HUES48 (cell line): ENCODE measurements around the gene ITGB5.
A peak's percentile ranks its signal among the peaks of the same experiment; 100 is the strongest.

Experiments used
- H3K27ac ChIP-seq: one replicate; pipeline ENCODE4 v1.7.0; 2013; ENCODE audit warnings: low read depth, low read length, inconsistent platforms
- H3K27me3 ChIP-seq: 2 replicates; pipeline ENCODE4 v1.6.1; 2013; ENCODE audit warnings: mild to moderate bottlenecking, low read length; ENCODE audit not compliant: control insufficient read depth, insufficient read depth
- H3K36me3 ChIP-seq: 2 replicates; pipeline ENCODE4 v1.6.1; 2013; ENCODE audit warnings: low read length; ENCODE audit not compliant: control insufficient read depth, insufficient read depth
- H3K4me1 ChIP-seq: 2 replicates; pipeline ENCODE4 v1.6.1; 2013; ENCODE audit warnings: mild to moderate bottlenecking, low read length; ENCODE audit not compliant: control insufficient read depth, insufficient read depth
- H3K4me3 ChIP-seq: 2 replicates; pipeline ENCODE4 v1.5.1; 2013; ENCODE audit warnings: mild to moderate bottlenecking, low read depth, low read length
- H3K9ac ChIP-seq: 2 replicates; pipeline ENCODE4 v1.6.1; 2013; ENCODE audit warnings: mild to moderate bottlenecking, low read depth, low read length, moderate library complexity
- H3K9me3 ChIP-seq: 2 replicates; pipeline ENCODE4 v1.6.1; 2013; ENCODE audit warnings: low read length; ENCODE audit not compliant: control insufficient read depth, insufficient read depth

The ITGB5 gene

GRCh38 chr3:124881976-124882697 lies 5.0 kb downstream of the ITGB5 start:
- Histone ChIP-seq H3K9ac (no peak overlapping the region), H3K27me3 (no peaks in the 10 kb centered on the region), H3K4me3 (no peak overlapping the region), H3K9me3 (no peaks in the 10 kb centered on the region), H3K36me3 (peaks cover 8% of the 10 kb centered on the region; the same call in 1 of the 2 replicates), H3K27ac (peak overlapping the region; percentile 81), H3K4me1 (peaks cover 52% of the 10 kb centered on the region)

- Histone ChIP-seq H3K36me3 (peaks cover 8% of the 10 kb centered on the region; the same call in 1 of the 2 replicates), H3K9me3 (no peaks in the 10 kb centered on the region), H3K4me1 (peaks cover 40% of the 10 kb centered on the region), H3K4me3 (no peak overlapping the region), H3K9ac (no peak overlapping the region), H3K27me3 (no peaks in the 10 kb centered on the region), H3K27ac (no peak overlapping the region)
Observed at GRCh38 chr3:124879337-124879680, 7.9 kb downstream of the ITGB5 start.

GRCh38 chr3:124878561-124879336 lies 8.4 kb downstream of the ITGB5 start:
- no peaks in the 10 kb centered on the region for H3K9me3 ChIP-seq
- H3K9ac ChIP-seq = no peak overlapping the region
- peaks cover 8% of the 10 kb centered on the region; the same call in 1 of the 2 replicates for H3K36me3 ChIP-seq
- H3K27ac ChIP-seq = no peak overlapping the region
- H3K27me3 ChIP-seq = no peaks in the 10 kb centered on the region
- H3K4me3 ChIP-seq = no peak overlapping the region
- H3K4me1 ChIP-seq = peaks cover 40% of the 10 kb centered on the region

- Histone ChIP-seq H3K4me1 (peaks cover 38% of the 10 kb centered on the region), H3K27ac (no peak overlapping the region), H3K9ac (no peak overlapping the region), H3K9me3 (no peaks in the 10 kb centered on the region), H3K27me3 (no peaks in the 10 kb centered on the region), H3K36me3 (peaks cover 16% of the 10 kb centered on the region), H3K4me3 (no peak overlapping the region)
Observed at GRCh38 chr3:124877674-124878073, 9.5 kb downstream of the ITGB5 start.

- peaks cover 33% of the 10 kb centered on the region for H3K4me1 ChIP-seq
- no peaks in the 10 kb centered on the region for H3K27me3 ChIP-seq
- no peaks in the 10 kb centered on the region for H3K9me3 ChIP-seq
- H3K9ac ChIP-seq = no peak overlapping the region
- H3K4me3 ChIP-seq = no peak overlapping the region
- H3K36me3 ChIP-seq = peaks cover 28% of the 10 kb centered on the region
- H3K27ac ChIP-seq = peak overlapping the region; percentile 26
Observed at GRCh38 chr3:124876401-124876878, 10.7 kb downstream of the ITGB5 start.

GRCh38 chr3:124873226-124873625 lies 13.9 kb downstream of the ITGB5 start:
- Histone ChIP-seq H3K27me3 (no peaks in the 10 kb centered on the region), H3K4me3 (no peak overlapping the region), H3K4me1 (peaks cover 20% of the 10 kb centered on the region), H3K9ac (no peak overlapping the region), H3K27ac (peak overlapping the region; percentile 32), H3K36me3 (peaks cover 43% of the 10 kb centered on the region), H3K9me3 (no peaks in the 10 kb centered on the region)

- Histone ChIP-seq H3K36me3 (peaks cover 60% of the 10 kb centered on the region), H3K27me3 (no peaks in the 10 kb centered on the region), H3K9me3 (no peaks in the 10 kb centered on the region), H3K9ac (no peak overlapping the region), H3K27ac (no peak overlapping the region), H3K4me3 (no peak overlapping the region), H3K4me1 (no peaks in the 10 kb centered on the region)
Observed at GRCh38 chr3:124867511-124867910, 19.7 kb downstream of the ITGB5 start.

- no peak overlapping the region for H3K4me3 ChIP-seq
- no peaks in the 10 kb centered on the region for H3K9me3 ChIP-seq
- H3K4me1 ChIP-seq = no peaks in the 10 kb centered on the region
- no peak overlapping the region for H3K9ac ChIP-seq
- peaks cover 40% of the 10 kb centered on the region for H3K36me3 ChIP-seq
- no peaks in the 10 kb centered on the region for H3K27me3 ChIP-seq
- H3K27ac ChIP-seq = no peak overlapping the region
Observed at GRCh38 chr3:124862006-124862405, 25.2 kb downstream of the ITGB5 start.

GRCh38 chr3:124861041-124861440 lies 26.1 kb downstream of the ITGB5 start:
- H3K9me3 ChIP-seq = no peaks in the 10 kb centered on the region
- no peaks in the 10 kb centered on the region for H3K27me3 ChIP-seq
- H3K4me3 ChIP-seq = no peak overlapping the region
- H3K4me1 ChIP-seq = no peaks in the 10 kb centered on the region
- peaks cover 41% of the 10 kb centered on the region for H3K36me3 ChIP-seq
- H3K9ac ChIP-seq = no peak overlapping the region
- no peak overlapping the region for H3K27ac ChIP-seq

- H3K4me1 ChIP-seq = no peaks in the 10 kb centered on the region
- H3K9me3 ChIP-seq = no peaks in the 10 kb centered on the region
- H3K9ac ChIP-seq = no peak overlapping the region
- peaks cover 44% of the 10 kb centered on the region for H3K36me3 ChIP-seq
- no peaks in the 10 kb centered on the region for H3K27me3 ChIP-seq
- H3K27ac ChIP-seq = no peak overlapping the region
- H3K4me3 ChIP-seq = no peak overlapping the region
Observed at GRCh38 chr3:124860599-124860998, 26.6 kb downstream of the ITGB5 start.

- no peak overlapping the region for H3K9ac ChIP-seq
- no peaks in the 10 kb centered on the region for H3K4me1 ChIP-seq
- H3K27ac ChIP-seq = peak overlapping the region; percentile 53
- H3K9me3 ChIP-seq = no peaks in the 10 kb centered on the region
- H3K36me3 ChIP-seq = peaks cover 53% of the 10 kb centered on the region
- no peaks in the 10 kb centered on the region for H3K27me3 ChIP-seq
- no peak overlapping the region for H3K4me3 ChIP-seq
Observed at GRCh38 chr3:124859025-124859424, 28.1 kb downstream of the ITGB5 start.
